HG03108 (cell line): ENCODE measurements around the gene TRPM8.
"Not testable (repeated sequence)": the region's sequence is repeated elsewhere in the genome, so short reads cannot be mapped to it uniquely, and the experiment has no call there.

ENCODE experiments used
- ATAC-seq: cut with Tn5 transposase; IDR thresholded peaks from one replicate; pipeline ENCODE4 v1.9.1; 2021; ENCODE audit warnings: moderate library complexity; ENCODE audit not compliant: unreplicated experiment

The TRPM8 gene

GRCh38 chr2:233917116-233917515 is at the start of gene TRPM8:
Gene TRPM8, plus strand, starts transcription at chr2:233917373. Its CDS starts 9,165 bp downstream, at chr2:233926538.
- no peak for ATAC-seq

- no peak for ATAC-seq
Measured at GRCh38 chr2:233867993-233868532, 49.1 kb upstream of the TRPM8 start, which contains the start of gene MSL3B. Gene MSL3B, minus strand, starts transcription at chr2:233868386.

GRCh38 chr2:233871432-233871831 is 45.7 kb upstream of the TRPM8 start:
- no peak for ATAC-seq

DNA sequence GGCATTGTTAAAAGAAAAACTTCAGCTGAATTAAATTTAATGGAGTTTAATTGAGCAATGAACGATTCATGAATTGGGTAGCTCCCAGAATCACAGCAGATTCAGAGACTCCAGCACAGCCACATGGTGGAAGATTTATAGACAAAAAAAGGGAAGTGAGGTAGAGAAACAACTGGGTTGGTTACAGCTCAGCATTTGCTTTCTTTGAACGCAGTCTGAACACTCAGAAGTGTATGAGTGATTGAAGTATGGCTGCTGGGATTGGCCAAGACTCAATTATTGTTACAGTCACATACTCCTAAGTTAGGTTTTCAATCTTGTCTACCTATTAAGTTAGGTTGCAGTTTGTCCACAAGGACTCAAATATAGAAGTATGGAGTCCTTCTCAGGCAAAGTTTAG is 45.0 kb upstream of the TRPM8 start:
- ATAC-seq: not testable (repeated sequence)

DNA sequence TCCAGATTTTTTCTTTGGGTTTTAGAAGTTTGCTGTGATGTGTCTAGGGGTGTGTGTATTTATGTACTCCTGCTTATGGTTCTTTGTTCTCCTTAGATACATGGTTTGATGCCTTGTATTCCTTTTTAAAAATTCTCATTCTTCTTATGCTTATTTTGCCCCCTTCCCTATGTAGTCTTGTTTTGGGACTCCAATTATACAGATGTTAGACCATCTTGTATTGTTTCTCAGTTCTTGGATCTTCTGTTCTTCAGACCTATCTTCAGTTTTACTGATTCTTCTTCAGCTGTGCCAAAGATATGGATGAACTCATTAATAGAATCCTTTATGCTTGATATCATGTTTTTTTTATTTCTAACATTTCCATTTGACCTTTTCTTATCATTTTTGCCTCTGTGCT is 34.8 kb upstream of the TRPM8 start:
- ATAC-seq: no peak

GRCh38 chr2:233892793-233893192 is 24.4 kb upstream of the TRPM8 start:
- no peak for ATAC-seq

DNA sequence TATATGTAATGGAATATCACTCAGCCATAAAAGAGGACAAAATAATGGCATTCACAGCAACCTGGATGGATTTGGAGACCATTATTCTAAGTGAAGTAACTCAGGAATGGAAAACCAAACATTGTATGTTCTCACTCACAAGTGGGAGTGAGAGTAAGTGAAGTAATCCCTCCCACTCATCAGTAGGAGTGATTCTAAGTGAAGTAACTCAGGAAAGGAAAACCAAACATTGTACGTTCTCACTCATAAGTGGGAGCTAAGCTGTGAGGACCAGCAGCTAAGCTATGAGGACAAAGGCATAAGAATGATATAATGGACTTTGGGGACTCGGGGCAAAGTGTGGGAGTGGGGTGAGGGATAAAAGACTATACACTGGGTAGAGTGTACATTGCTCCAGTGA is 20.9 kb upstream of the TRPM8 start:
- ATAC-seq: not testable (repeated sequence)

DNA sequence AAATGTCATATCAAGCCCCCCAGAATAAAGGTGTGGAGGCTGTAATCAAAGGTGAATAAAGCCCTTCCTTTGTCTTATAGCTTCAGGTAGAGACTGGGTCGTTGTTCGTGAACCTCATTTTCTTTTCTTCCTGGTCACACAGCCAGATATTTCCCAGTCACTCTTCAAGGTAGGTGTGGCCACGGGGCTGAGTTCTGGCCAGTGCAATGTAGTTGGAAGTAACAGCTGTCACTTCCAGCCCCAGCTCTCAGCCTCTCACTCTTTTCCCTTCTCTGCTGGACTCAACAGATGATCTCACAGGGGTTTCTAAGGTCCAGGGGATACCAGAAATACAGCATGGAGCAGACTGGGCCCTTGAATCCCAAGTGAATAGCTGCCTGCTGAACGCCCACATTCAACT is 15.8 kb upstream of the TRPM8 start:
- ATAC-seq: no peak

DNA sequence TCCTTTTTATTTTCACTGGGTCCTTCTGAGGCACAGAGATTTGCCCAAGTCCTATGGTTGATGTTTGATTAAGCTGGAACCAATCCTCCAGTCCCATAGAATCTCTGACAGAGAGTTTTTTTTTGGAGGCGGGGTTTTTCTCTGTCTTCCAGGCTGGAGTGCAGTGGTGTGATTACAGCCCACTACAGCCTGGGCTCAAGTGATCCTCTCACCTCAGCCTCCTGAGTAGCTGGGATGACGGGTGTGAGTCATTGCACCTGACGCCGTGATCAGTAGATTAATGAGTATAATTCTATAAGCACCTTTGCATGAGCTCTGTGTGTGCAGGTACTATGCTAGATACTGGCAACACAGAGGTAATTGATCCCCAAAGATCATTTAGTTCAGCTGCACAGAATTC is 15.3 kb upstream of the TRPM8 start:
- ATAC-seq: no peak

GRCh38 chr2:233905945-233906344 is 11.2 kb upstream of the TRPM8 start:
- no peak for ATAC-seq

GRCh38 chr2:233907627-233908026 is 9.5 kb upstream of the TRPM8 start:
- ATAC-seq: no peak

DNA sequence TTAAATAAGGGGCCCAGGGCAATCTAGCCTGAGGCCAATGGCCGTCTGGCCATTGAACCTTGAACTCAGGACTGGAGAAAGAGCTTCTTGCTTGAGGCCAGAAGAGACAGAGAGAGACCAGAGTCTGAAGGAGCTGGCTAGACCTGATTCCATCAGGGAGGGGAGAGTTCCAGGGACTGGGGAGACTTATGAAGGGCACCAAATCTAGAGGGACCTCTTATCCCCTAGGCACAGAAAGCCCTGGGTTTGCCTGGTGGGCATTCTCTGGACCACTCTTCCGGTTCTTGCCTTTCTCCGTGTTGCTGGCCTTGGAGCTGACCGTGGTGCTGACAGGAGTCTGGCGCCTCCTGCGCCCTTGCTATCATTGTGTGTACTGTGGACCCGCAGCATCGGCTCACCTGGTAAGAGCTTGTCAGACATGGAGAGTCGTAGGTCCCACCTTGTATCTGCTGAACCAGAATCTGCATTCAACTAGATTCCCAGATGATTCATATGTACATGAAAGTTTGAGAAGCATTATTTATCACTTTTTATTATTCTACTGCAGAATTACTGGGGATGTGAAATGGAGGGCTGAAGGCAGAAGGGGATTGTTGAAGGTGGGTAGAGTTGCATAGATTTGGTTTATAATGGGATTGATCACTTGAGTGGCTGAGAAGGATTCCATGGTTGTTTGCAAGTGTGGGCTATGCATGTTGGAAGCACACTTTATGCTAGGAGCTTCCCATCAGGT is 4.3 kb upstream of the TRPM8 start:
- ATAC-seq: no peak

GRCh38 chr2:233915128-233915527 is 2.0 kb upstream of the TRPM8 start:
- ATAC-seq: no peak

- ATAC-seq: no peak
Measured at GRCh38 chr2:233919319-233919718, 2.1 kb downstream of the TRPM8 start.

DNA sequence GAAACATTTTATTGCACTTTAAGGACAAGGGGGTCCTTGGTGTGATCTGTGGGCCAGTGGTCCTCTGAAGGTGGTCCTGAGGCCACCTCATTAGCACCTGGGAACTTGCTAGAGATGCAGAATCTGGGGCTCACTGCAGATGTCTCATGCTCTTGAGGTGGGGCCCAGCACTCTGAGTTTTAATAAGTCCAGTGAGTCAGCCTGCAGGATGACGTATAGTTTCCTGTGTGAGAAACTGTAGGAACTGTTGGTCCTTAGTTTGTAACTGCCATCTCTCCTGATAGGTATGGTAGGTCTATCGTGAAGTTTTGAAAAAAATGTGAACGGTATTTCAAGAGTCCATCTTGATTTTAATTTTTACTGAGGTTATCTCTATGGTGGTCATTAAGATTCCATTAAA is 2.8 kb downstream of the TRPM8 start:
- no peak for ATAC-seq

GRCh38 chr2:233922471-233922870 is 5.3 kb downstream of the TRPM8 start:
- no peak for ATAC-seq

DNA sequence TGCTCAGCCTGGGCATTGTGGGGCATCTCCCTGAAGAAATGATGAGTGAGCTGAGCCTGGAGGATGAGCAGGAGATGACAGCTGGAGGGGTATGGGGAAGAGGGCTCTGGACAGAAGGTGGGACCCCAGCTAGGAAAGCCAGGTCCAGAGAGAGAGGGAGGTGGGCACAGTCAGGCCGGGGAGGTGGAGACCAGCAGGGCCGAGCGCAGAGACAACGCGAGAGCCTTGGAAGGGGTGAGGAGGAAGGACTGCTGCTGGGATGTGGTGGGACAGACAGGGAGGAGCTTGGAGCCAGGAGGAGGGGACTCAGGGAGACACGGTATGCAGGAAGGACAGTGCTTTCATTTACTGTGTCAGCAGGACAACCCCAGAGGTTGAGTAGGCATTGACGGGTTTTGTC is 8.2 kb downstream of the TRPM8 start:
- ATAC-seq: no peak

GRCh38 chr2:233926806-233927205 is 9.6 kb downstream of the TRPM8 start:
- ATAC-seq: no peak

- ATAC-seq: no peak
Measured at GRCh38 chr2:233928594-233929351, 11.6 kb downstream of the TRPM8 start.

DNA sequence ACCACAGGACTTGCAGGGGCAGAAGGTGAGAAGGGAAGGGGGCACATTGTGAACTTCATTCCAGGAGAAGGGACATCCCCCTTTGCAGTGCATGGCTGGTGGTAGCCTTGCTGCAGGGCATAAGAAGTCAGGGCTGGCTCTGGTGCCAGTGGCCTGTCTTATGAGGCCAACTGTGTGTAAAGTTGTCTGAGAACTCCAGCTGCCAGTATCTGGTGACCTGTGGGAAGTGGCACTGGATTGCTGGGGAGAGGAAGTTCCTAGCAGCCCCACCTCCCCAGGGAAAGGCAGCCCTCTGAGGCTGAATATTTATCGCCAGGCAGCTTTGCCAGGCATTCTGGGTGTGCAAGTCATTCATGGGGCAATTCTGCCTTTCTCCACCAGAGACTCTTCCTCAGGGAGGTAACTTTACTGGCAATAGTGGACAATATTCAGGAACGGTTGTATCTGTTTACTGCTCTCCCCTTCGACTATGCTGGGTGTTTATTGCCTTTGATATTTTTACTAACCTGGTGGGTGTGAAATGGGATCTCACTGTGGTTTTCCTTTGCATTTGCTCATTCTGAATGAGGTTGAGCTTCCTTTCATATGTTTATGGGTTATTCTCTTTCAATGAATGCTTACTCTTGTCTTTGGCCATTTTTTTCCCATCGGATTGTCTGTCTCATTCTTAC is 12.3 kb downstream of the TRPM8 start:
- ATAC-seq: no peak

DNA sequence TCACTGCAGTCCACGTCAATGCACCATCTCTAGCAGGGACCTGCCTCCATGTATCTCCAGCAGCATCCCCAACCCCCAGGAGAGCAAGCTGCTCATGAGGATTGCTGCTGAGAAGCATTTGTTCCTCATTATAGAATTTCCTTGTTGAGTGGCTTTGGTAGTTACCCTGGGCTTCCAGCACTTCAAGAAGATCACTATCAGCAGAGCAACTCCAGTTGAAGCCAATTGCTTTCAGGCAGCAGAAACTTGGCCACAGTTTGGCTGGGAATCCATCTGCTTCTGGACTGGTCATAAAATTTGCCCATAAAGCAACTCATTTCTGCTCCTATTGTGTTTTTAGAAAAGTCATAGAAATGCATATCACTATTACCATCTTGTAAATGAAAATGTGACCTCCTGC is 17.4 kb downstream of the TRPM8 start:
- no peak for ATAC-seq

- ATAC-seq: no peak
Measured at GRCh38 chr2:233935426-233935825, 18.3 kb downstream of the TRPM8 start.
